B cell (primary cell): ENCODE results near the gene ADH1B. TPM values are rescaled to one million over a fixed set of nuclear protein-coding genes. Genes with fewer than 3 reads are reported as not detected.

Experiments
- ATAC-seq: fragments of 200-7000 bp; cut with Tn5 transposase; one replicate; pipeline ENCODE4 v1.10.0; 2021; ENCODE audit warnings: low read depth, mild to moderate bottlenecking, moderate number of reproducible peaks, moderate library complexity
- CTCF ChIA-PET: fragments of 350-600 bp; sonication (Branson Sonifier 250); formaldehyde crosslinking; loops from one replicate; lab custom pipeline; 2021; ENCODE audit warnings: antibody characterized with exemption, inconsistent platforms; lab: Charles Lee
- POLR2A ChIA-PET: fragments of 350-600 bp; sonication (Branson Sonifier 250); formaldehyde crosslinking; loops from one replicate; lab custom pipeline; 2021; ENCODE audit warnings: antibody characterized with exemption; lab: Charles Lee
- DNase-seq: peaks from one replicate; pipeline ENCODE4 v3.0.0; 2013
- H2AFZ ChIP-seq: 2 replicates; pipeline ENCODE4 v1.6.1; 2012; ENCODE audit warnings: mild to moderate bottlenecking, low read depth, low read length; ENCODE audit not compliant: insufficient read depth, poor library complexity, severe bottlenecking
- H3K27ac ChIP-seq, 2 donors: 1 replicate in 1 of 2; 2 replicates in 1 of 2; pipeline ENCODE4 v1.5.1; 2012 to 2013; ENCODE audit warnings: low read length in 2 of 2, mild to moderate bottlenecking in 2 of 2, moderate library complexity in 1 of 2
- H3K27me3 ChIP-seq, 4 experiments: fragments of 200-600 bp in 1 of 4; sonication (generic) in 1 of 4; replicated peaks in 1 of 4; 1 replicate in 2 of 4; 2 replicates in 2 of 4; pipeline versions ENCODE4 v1.6.1 to v1.7.0; 2013 to 2016; ENCODE audit warnings: low read length in 3 of 4, mild to moderate bottlenecking in 2 of 4, mixed read lengths in 1 of 4, moderate library complexity in 1 of 4; ENCODE audit not compliant: insufficient read depth in 4 of 4, control insufficient read depth in 3 of 4; ENCODE audit errors: control extremely low read depth in 1 of 4
- H3K36me3 ChIP-seq, 2 experiments: replicated peaks in 1 of 2; 1 replicate in 1 of 2; 2 replicates in 1 of 2; pipeline versions ENCODE4 v1.6.1 to v1.7.1; 2013; ENCODE audit warnings: low read length in 1 of 2; ENCODE audit not compliant: insufficient read depth in 2 of 2, control insufficient read depth in 1 of 2; ENCODE audit errors: control extremely low read depth in 1 of 2, extremely low read depth in 1 of 2
- H3K4me1 ChIP-seq, 2 donors: fragments of 200-600 bp in 1 of 2; sonication (generic) in 1 of 2; 1 replicate in 1 of 2; 2 replicates in 1 of 2; pipeline versions ENCODE4 v1.5.1 to v1.6.1; 2013 to 2017; ENCODE audit warnings: low read length in 2 of 2; ENCODE audit not compliant: control insufficient read depth in 2 of 2, insufficient read depth in 2 of 2
- H3K4me2 ChIP-seq: replicated peaks from 2 replicates; pipeline ENCODE3; 2012; ENCODE audit warnings: mild to moderate bottlenecking, low read depth, low read length; ENCODE audit not compliant: poor library complexity, severe bottlenecking
- H3K4me3 ChIP-seq, 5 experiments: fragments of 200-600 bp in 1 of 5; sonication (generic) in 1 of 5; 1 replicate in 3 of 5; 2 replicates in 2 of 5; pipeline versions ENCODE4 v1.5.1 to v1.7.0; 2011 to 2016; ENCODE audit warnings: low read length in 4 of 5, mild to moderate bottlenecking in 4 of 5, low read depth in 2 of 5, control low read depth in 1 of 5, moderate library complexity in 1 of 5; ENCODE audit not compliant: insufficient read depth in 1 of 5; ENCODE audit errors: control extremely low read depth in 1 of 5, extremely low read depth in 1 of 5
- H3K79me2 ChIP-seq: fragments of 200-600 bp; sonication (generic); one replicate; pipeline ENCODE4 v1.6.0; 2016; ENCODE audit warnings: low read length; ENCODE audit not compliant: control insufficient read depth, insufficient read depth
- H3K9ac ChIP-seq: fragments of 200-600 bp; sonication (generic); 2 replicates; pipeline ENCODE4 v1.6.1; 2017; ENCODE audit warnings: mild to moderate bottlenecking, low read length, moderate library complexity
- H3K9me3 ChIP-seq, 3 donors: one replicate each; pipeline versions ENCODE4 v1.6.1 to v1.7.1; 2013; ENCODE audit warnings: low read length in 2 of 3; ENCODE audit not compliant: control insufficient read depth in 2 of 3, insufficient read depth in 1 of 3; ENCODE audit errors: control extremely low read depth in 1 of 3
- H4K20me1 ChIP-seq: 2 replicates; pipeline ENCODE4 v1.6.0; 2012; ENCODE audit warnings: mild to moderate bottlenecking, low read length; ENCODE audit not compliant: insufficient read depth, control insufficient read depth, poor library complexity, severe bottlenecking
- H3K27ac Mint-ChIP-seq: one replicate; pipeline ENCODE4 v1.8.0; 2021; ENCODE audit warnings: mixed read lengths
- H3K27me3 Mint-ChIP-seq: one replicate; pipeline ENCODE4 v1.8.0; 2021; ENCODE audit warnings: mixed read lengths
- H3K4me1 Mint-ChIP-seq: one replicate; pipeline ENCODE4 v1.8.0; 2021; ENCODE audit warnings: mixed read lengths
- H3K4me3 Mint-ChIP-seq: one replicate; pipeline ENCODE4 v1.8.0; 2021; ENCODE audit warnings: mixed read lengths
- H3K9me3 Mint-ChIP-seq: one replicate; pipeline ENCODE4 v1.8.0; 2022; ENCODE audit warnings: mixed read lengths; ENCODE audit not compliant: insufficient read depth
- CTCF ChIP-seq: fragments of 200-600 bp; IDR thresholded peaks from one replicate; pipeline ENCODE4 v1.8.0; 2022; ENCODE audit warnings: antibody characterized with exemption, mild to moderate bottlenecking
- EZH2 ChIP-seq: IDR thresholded peaks from 2 replicates; pipeline ENCODE4 v1.6.1; 2012; ENCODE audit warnings: borderline replicate concordance, low read depth, mild to moderate bottlenecking, moderate library complexity, low read length; ENCODE audit not compliant: insufficient read depth, poor library complexity, severe bottlenecking
- WGBS: methylation state at CpG from one replicate; pipeline ENCODE4 v1.1.5; 2013; ENCODE audit warnings: missing lambda C conversion rate; ENCODE audit not compliant: insufficient coverage; 5-methylcytosine and 5-hydroxymethylcytosine counted together
- intact Hi-C: fragments of 100-400 bp; cut with micrococcal nuclease; formaldehyde crosslinking; loops from one replicate; pipeline ENCODE4 v1.10.0; 2022
- polyA plus RNA-seq: library from polyadenylated mRNA; depleted of rRNA; stranded (reverse); fragments of >200 nt; gene quantifications from 2 replicates; pipeline ENCODE4 v1.2.3, GENCODE V29; 2012
- total RNA-seq, 2 donors: library from RNA; stranded (reverse); fragments of 120-200 nt in 1 of 2; gene quantifications; 1 replicate in 1 of 2; 2 replicates in 1 of 2; pipeline versions ENCODE4 v1.2.3 to v1.2.4, GENCODE V29; 2013 to 2022

Gene ADH1B
- total and polyA plus RNA-seq, 2 donors (not counting 1 experiment from before 2014, with no cell fraction given): not detected

GRCh38 chr4:99359480-99360204, 38.4 kb upstream of the ADH1B start:
- Mint-ChIP-seq H3K4me1 (no peaks in the 10 kb centered on the region), H3K27ac (no peak overlapping the region), H3K4me3 (no peak overlapping the region), H3K9me3 (peaks cover 3% of the 10 kb centered on the region), H3K27me3 (no peaks in the 10 kb centered on the region)
- no peak overlapping the region for H2AFZ ChIP-seq
- ATAC-seq (no peak), DNase-seq (no peak)
- no peak overlapping the region for H3K27ac ChIP-seq
- H3K9ac ChIP-seq: no peak overlapping the region
- 89% methylated on average over 26 of the region's 27 CpGs for WGBS
- no peaks in the 10 kb centered on the region for H3K27me3 ChIP-seq
- no peaks in the 10 kb centered on the region for H3K79me2 ChIP-seq
- no peak overlapping the region for H3K4me3 ChIP-seq
- H4K20me1 ChIP-seq: no peaks in the 10 kb centered on the region
- POLR2A ChIA-PET: no interaction called here
- CTCF ChIA-PET: no interaction called here
- peaks cover 0 to 11% (median 1%) of the 10 kb centered on the region in 3 donors for H3K9me3 ChIP-seq
- intact Hi-C loops: no loop called here
- H3K4me1 ChIP-seq: no peaks in the 10 kb centered on the region
- TF ChIP-seq CTCF (no peak), EZH2 (no peak)
- H3K4me2 ChIP-seq: no peak overlapping the region
- H3K36me3 ChIP-seq: no peaks in the 10 kb centered on the region

DNA sequence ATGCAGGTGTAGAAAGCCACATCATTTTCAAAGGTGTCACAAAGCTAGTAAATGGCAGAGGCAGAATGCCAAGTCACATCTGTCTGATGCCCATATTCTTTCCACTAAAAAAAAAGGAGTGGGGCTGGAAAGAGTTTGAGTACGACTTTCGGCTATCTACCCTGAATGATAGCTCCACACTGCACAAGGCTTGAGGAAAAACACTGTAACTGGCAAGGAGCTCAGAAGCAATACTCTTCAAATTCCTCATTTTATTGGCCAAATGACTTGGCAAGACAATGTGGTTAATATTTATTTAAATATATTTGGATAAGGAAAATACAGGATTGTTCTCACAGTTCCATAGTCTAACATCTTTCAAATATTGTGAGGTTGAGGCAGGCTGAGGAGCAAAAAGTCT, 36.7 kb upstream of the ADH1B start:
- POLR2A ChIA-PET: no interaction called here
- no peaks in the 10 kb centered on the region for H3K36me3 ChIP-seq

More for the DNA sequence above, 36.7 kb upstream of the ADH1B start:
- Histone ChIP-seq H3K9ac (no peak overlapping the region), H3K9me3 (peaks cover 0 to 11% (median 0%) of the 10 kb centered on the region in 3 donors), H3K27ac (no peak overlapping the region), H3K4me2 (no peak overlapping the region), H3K27me3 (no peaks in the 10 kb centered on the region), H3K4me1 (no peaks in the 10 kb centered on the region), H2AFZ (no peak overlapping the region), H3K79me2 (no peaks in the 10 kb centered on the region), H3K4me3 (no peak overlapping the region), H4K20me1 (no peaks in the 10 kb centered on the region)
- Mint-ChIP-seq H3K4me3 (no peak overlapping the region), H3K4me1 (no peaks in the 10 kb centered on the region), H3K27ac (no peak overlapping the region), H3K9me3 (peaks cover 3% of the 10 kb centered on the region), H3K27me3 (no peaks in the 10 kb centered on the region)
- no peak for TF ChIP-seq CTCF
- TF ChIP-seq EZH2: no peak
- no peak for DNase-seq
- no peak for ATAC-seq
- intact Hi-C loops: no loop called here
- WGBS: no CpG with 5 or more reads among the region's 2 CpGs
- CTCF ChIA-PET: no interaction called here
